GM21619 (cell line): ENCODE measurements around the gene CDK16.

ENCODE experiments used
- ATAC-seq: cut with Tn5 transposase; IDR thresholded peaks from one replicate; pipeline ENCODE4 v1.9.1; 2021; ENCODE audit not compliant: unreplicated experiment

The CDK16 gene

DNA sequence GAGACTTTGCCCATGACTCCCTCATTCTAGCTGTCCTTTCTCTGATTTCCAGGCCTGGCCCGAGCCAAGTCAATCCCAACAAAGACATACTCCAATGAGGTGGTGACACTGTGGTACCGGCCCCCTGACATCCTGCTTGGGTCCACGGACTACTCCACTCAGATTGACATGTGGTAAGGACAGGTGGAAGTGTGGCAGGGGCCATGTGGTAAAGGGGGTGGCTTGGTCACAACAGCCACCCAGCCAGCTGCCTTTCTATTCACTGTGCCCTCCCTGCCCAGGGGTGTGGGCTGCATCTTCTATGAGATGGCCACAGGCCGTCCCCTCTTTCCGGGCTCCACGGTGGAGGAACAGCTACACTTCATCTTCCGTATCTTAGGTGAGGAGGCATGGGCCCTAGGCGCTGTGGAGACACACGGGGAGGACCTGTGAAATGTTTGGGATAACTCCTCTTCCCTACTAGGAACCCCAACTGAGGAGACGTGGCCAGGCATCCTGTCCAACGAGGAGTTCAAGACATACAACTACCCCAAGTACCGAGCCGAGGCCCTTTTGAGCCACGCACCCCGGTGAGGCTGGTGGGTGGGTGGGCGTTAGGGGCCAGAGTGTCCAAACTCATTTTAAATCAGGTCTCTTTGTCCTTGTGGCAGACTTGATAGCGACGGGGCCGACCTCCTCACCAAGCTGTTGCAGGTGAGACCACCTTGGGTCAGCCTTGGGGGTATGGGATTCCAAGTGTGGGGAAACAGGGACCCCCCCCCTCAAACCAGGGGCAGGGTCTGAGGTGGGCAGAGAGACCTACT, 8.3 kb downstream of the CDK16 start:
- no peak for ATAC-seq

DNA sequence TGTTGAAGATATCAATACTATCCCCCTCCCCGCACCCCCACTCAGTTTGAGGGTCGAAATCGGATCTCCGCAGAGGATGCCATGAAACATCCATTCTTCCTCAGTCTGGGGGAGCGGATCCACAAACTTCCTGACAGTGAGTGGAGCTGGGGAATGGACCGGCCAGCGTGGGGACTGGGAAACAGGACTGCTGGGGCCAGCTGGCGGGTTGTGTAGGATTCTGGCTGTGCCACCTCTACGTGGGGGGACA, 8.8 kb downstream of the CDK16 start:
- ATAC-seq: no peak

- ATAC-seq: no peak
These were observed 10.2 kb downstream of the CDK16 start for GRCh38 chrX:47228550-47229270.

- ATAC-seq: no peak
These were observed 10.9 kb downstream of the CDK16 start for GRCh38 chrX:47229427-47229826.

DNA sequence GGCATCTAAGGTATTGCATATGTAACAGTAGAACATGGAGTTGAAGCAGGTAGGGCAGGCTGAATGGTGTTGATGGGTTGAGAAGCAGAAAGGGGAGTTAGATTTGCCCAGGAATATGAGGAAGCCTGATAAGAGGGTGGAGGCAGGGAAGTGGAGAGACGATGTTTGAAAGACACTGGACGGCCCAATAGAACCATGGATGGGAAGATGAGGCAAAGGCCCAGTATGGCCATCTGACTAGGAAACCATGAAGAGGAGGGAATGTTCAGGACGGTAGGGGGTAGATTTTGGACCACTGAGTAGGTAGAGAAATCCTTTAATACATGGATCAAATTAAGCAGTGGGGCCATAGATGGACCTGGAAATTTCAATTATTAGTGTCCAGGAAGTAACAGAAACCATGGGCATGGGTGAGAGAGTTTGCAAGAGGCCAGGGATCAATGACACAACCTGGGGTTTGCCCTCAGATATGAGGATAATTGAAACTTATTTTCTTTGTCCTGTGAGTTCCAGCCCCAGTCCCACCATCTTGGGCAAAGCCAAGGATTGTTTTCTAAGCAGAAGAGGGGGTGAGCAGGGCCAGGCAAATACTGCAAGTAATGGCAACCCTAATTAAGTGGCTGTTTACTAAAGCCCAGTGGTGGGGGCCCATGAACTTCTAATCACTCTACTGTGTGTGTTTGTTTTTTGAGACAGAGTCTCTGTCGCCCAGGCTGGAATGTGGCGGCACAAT, 11.8 kb downstream of the CDK16 start:
- no peak for ATAC-seq

- ATAC-seq: no peak
These were observed 12.7 kb downstream of the CDK16 start for GRCh38 chrX:47231167-47231566.

DNA sequence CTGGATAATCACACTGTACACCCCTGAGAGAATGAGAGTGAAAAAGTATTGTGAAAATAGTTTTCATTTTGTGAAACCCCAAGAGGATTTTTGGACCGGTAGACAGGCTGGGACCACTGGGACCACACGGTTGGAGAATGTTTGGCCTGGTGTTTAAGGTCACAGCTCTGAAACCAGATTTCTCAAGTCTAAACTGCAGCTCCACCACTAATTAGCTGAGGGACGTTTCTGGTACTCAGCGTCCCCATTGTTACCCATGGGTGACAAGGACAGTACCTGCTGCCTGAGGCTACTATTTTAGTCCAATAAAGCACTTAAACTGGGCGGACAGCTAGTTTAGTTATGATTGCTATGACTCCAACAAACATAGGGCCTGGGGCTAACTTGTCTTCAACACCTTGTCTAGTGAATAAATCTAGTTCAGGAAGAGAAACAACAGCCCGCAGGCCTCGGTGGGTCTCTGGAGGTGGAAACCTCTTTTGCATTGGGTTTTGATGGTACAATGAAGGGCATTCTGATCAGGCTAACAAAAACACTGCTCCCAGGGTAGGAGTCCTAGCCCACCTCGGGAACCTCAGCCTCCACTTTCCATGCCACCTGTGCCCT, 13.8 kb downstream of the CDK16 start:
- ATAC-seq: no peak

- ATAC-seq: peak; percentile 22
These were observed 14.4 kb downstream of the CDK16 start, which contains the start of gene USP11 for GRCh38 chrX:47232803-47233332. USP11 (plus strand) TSS chrX:47233009; CDS start chrX:47233044, 35 bp downstream.

DNA sequence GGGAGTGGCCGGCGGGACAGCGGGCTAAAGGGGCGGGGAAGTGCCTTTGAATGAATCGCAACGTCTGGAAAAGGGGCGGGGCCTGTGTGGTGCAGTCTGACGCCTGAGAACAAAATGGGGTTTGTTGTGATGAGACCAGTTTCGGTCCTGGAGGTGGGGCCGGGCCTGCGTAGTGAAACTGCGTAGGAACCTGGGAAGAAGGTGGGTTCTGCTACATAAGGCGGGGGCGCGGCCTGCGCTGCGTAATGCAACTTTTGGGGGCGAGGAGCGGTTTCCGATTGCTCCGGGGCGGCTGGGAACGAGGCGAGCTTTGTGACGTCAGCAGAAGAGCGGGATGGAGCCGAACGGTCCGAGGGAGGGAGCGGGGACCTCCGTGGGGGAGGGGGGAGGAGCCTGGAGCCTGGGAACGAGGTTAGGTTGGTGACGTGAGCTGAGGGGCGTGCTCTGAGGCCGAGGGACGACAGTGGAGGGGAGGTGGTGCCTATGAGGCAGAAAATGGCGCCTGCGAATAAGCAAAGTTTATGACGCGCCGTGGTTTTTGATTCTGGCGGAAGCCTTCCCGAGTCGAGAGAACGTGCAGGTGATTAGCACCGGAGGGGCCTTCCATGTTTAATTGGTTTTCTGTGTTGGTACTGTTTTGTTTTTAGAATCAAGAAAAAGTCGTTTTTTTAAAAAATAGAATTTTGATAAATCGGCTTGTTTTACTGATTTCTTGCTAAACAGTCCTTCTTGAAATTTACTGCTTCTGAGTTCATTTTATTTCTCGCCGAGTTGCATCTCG, 15.0 kb downstream of the CDK16 start:
- ATAC-seq: peak; percentile 87

DNA sequence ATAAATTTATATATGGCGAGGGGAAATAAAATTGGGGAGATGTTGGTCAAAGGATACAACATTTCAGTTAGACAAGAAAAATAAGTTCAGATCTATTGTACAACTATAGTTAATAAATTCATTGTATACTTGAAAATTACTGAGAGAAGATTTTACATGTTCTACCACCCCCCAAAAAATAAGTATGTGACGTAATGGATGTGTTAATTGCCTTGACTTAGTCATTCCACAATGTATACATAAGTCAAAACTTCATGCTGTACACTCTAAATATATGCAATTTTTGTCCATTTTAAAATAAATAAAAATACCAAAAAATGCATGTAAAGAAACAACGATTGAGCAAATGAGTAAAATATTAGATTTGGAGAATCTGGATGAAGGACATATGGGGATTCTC, 16.1 kb downstream of the CDK16 start:
- no peak for ATAC-seq

- no peak for ATAC-seq
These were observed 17.2 kb downstream of the CDK16 start for GRCh38 chrX:47235691-47236103.

DNA sequence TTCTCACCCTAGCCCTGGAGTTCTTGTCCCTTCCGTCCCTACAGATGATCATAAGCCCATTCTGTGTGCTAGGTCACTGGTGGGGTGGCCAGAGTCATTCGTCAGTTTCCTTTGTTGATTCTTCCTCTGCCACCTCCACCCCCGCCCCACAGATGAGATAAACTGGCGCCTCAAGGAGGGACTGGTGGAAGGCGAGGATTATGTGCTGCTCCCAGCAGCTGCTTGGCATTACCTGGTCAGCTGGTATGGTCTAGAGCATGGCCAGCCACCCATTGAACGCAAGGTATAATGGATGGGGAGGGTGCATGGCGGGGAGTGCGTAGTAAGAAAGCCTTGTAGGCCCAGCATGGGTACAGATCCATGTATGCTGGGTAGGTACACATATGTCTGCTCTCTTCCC, 20.7 kb downstream of the CDK16 start:
- ATAC-seq: no peak

DNA sequence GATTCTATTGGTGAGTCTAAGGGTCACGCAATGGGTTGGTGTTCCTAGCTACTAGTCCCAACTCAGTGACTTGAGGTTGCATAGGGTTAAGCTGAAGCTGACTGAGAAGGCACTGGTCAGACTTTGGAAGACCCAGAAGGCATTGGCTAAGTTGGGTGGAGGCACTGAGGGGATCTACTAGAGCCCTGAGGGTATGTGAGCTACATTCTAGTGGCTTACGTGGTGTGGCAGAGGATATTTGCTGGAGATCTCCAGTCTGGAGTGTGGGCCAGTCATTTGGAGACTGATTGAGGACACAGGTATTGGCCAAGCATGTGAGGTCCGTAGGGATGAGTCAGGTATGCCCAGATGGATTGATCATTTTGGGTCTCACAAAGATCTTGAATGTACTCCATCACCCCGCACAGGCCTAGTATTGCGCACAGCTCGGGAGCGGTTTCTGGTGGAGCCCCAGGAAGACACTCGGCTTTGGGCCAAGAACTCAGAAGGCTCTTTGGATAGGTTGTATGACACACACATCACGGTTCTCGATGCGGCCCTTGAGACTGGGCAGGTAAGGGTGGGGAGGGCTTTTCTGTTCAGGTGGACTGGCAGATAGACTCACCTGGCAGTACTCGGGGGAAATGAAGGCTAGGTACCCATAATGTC, 21.5 kb downstream of the CDK16 start:
- no peak for ATAC-seq

- no peak for ATAC-seq
These were observed 22.1 kb downstream of the CDK16 start for GRCh38 chrX:47240619-47241018.

- no peak for ATAC-seq
These were observed 22.9 kb downstream of the CDK16 start for GRCh38 chrX:47241201-47242011.

- no peak for ATAC-seq
These were observed 23.8 kb downstream of the CDK16 start for GRCh38 chrX:47242321-47242720.

GRCh38 chrX:47243351-47243750, 24.9 kb downstream of the CDK16 start:
- ATAC-seq: no peak

DNA sequence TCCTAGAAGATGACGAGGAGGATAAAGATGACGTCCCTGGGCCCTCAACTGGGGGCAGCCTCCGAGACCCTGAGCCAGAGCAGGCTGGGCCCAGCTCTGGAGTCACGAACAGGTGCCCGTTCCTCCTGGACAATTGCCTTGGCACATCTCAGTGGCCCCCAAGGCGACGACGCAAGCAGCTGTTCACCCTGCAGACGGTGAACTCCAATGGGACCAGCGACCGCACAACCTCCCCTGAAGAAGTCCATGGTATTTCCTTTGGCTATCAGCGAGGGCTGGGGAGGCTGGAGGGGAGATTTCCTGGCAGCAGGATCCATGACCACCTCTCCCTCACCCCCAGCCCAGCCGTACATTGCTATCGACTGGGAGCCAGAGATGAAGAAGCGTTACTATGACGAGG, 26.2 kb downstream of the CDK16 start:
- ATAC-seq: no peak

DNA sequence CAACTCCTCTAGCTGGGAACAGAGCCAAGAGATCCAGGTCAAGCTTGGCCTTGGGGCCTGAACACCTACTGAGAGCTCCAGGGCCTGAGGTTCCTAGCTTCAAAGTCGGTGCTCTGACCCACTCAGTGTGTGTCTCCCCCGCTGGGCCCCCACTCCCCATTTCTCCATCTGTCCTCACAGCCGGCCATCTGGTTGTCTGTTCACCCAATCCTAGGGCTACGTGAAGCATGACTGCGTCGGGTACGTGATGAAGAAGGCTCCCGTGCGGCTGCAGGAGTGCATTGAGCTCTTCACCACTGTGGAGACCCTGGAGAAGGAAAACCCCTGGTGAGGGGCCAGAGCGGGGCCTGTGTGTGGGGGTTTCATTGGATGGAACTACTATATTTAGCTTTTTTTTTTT, 26.7 kb downstream of the CDK16 start:
- no peak for ATAC-seq
